Epithelial cell of proximal tubule (primary cell): Measurements from ENCODE around the gene FCHO2. TPM values are rescaled to one million over a fixed set of nuclear protein-coding genes. Genes with fewer than 3 reads are reported as not detected.

ENCODE experiments used
- DNase-seq: peaks from one replicate; pipeline ENCODE4 v3.0.0-alpha.2; 2011; ENCODE audit warnings: low read depth
- H3K4me3 ChIP-seq: 2 replicates; pipeline ENCODE4 v1.5.1; 2011; ENCODE audit warnings: low read depth, mild to moderate bottlenecking, low read length
- CTCF ChIP-seq: conservative IDR thresholded peaks from 2 replicates; pipeline ENCODE4 v1.5.1; 2012; ENCODE audit warnings: low read depth, mild to moderate bottlenecking, low read length
- total RNA-seq: library from RNA; depleted of rRNA; stranded (reverse); fragments of >200 nt; gene quantifications from 2 replicates; pipeline ENCODE4 v1.2.3, GENCODE V29; 2015

The FCHO2 gene
- total RNA-seq = 5.5 and 5.9 TPM in 2 replicates

GRCh38 chr5:72955768-72956323, at the start of gene FCHO2:
Gene FCHO2, plus strand, starts transcription at chr5:72956041. Its CDS starts 56 bp downstream, at chr5:72956097.
- DNase-seq = no peak
- TF ChIP-seq CTCF = peak; percentile 63
- peak within 1 kb of the TSS; percentile 77 for H3K4me3 ChIP-seq

GRCh38 chr5:72906806-72907205, 49.0 kb upstream of the FCHO2 start:
- TF ChIP-seq CTCF = no peak
- DNase-seq = no peak
- no peak overlapping the region for H3K4me3 ChIP-seq

GRCh38 chr5:72908664-72909063, 47.2 kb upstream of the FCHO2 start:
- no peak for DNase-seq
- no peak for TF ChIP-seq CTCF
- H3K4me3 ChIP-seq = no peak overlapping the region

- no peak overlapping the region for H3K4me3 ChIP-seq
- DNase-seq = no peak
- no peak for TF ChIP-seq CTCF
Measured at GRCh38 chr5:72917371-72917776, 38.5 kb upstream of the FCHO2 start.

GRCh38 chr5:72920690-72921502, 34.9 kb upstream of the FCHO2 start:
- TF ChIP-seq CTCF = peak; percentile 43
- H3K4me3 ChIP-seq = no peak overlapping the region
- DNase-seq = peak; percentile 7

GRCh38 chr5:72921886-72922285, 34.0 kb upstream of the FCHO2 start:
- TF ChIP-seq CTCF = no peak
- DNase-seq = no peak
- no peak overlapping the region for H3K4me3 ChIP-seq

GRCh38 chr5:72922422-72922821, 33.4 kb upstream of the FCHO2 start:
- DNase-seq = no peak
- TF ChIP-seq CTCF = no peak
- H3K4me3 ChIP-seq = no peak overlapping the region
